HG03558 (cell line): ENCODE results near the gene BRI3BP.
"Not testable (repeated sequence)": the region's sequence is repeated elsewhere in the genome, so short reads cannot be mapped to it uniquely, and the experiment has no call there.

Experiments used
- ATAC-seq: cut with Tn5 transposase; IDR thresholded peaks from one replicate; pipeline ENCODE4 v1.9.1; 2021; ENCODE audit warnings: moderate number of reproducible peaks; ENCODE audit not compliant: unreplicated experiment; ENCODE audit errors: extremely low read depth

Gene BRI3BP

GRCh38 chr12:125018356-125018755 is 24.9 kb downstream of the BRI3BP start:
- no peak for ATAC-seq

GRCh38 chr12:125021096-125021495 is 27.7 kb downstream of the BRI3BP start:
- no peak for ATAC-seq

- ATAC-seq, result no peak
Observed at GRCh38 chr12:125021771-125022170, 28.3 kb downstream of the BRI3BP start.

- ATAC-seq, result no peak
Observed at GRCh38 chr12:125023065-125023464, 29.6 kb downstream of the BRI3BP start.

- ATAC-seq, result no peak
Observed at GRCh38 chr12:125024949-125025563, 31.6 kb downstream of the BRI3BP start.

GRCh38 chr12:125025606-125026235 is 32.3 kb downstream of the BRI3BP start:
- ATAC-seq, result no peak

GRCh38 chr12:125028106-125028505 is 34.7 kb downstream of the BRI3BP start:
- no peak for ATAC-seq

GRCh38 chr12:125029761-125030358 is 36.4 kb downstream of the BRI3BP start:
- ATAC-seq, result no peak

- not testable (repeated sequence) for ATAC-seq
Observed at GRCh38 chr12:125031471-125031870, 38.0 kb downstream of the BRI3BP start.

- ATAC-seq, result no peak
Observed at GRCh38 chr12:125032466-125033152, 39.2 kb downstream of the BRI3BP start.

GRCh38 chr12:125033288-125033687 is 39.8 kb downstream of the BRI3BP start:
- ATAC-seq, result no peak

GRCh38 chr12:125038976-125039625 is 45.7 kb downstream of the BRI3BP start:
- ATAC-seq, result no peak

GRCh38 chr12:125049093-125049458 is 55.6 kb downstream of the BRI3BP start:
- ATAC-seq, result no peak

- no peak for ATAC-seq
Observed at GRCh38 chr12:125050446-125050845, 57.0 kb downstream of the BRI3BP start.

GRCh38 chr12:125050868-125051267 is 57.4 kb downstream of the BRI3BP start:
- ATAC-seq, result no peak

- no peak for ATAC-seq
Observed at GRCh38 chr12:125053821-125054220, 60.4 kb downstream of the BRI3BP start.

- ATAC-seq, result no peak
Observed at GRCh38 chr12:125055591-125055990, 62.1 kb downstream of the BRI3BP start.

- no peak for ATAC-seq
Observed at GRCh38 chr12:125056306-125056705, 62.9 kb downstream of the BRI3BP start.

GRCh38 chr12:125057708-125058107 is 64.3 kb downstream of the BRI3BP start:
- ATAC-seq, result no peak

GRCh38 chr12:125061229-125061628 is 67.8 kb downstream of the BRI3BP start:
- no peak for ATAC-seq

- not testable (repeated sequence) for ATAC-seq
Observed at GRCh38 chr12:125063522-125063921, 70.1 kb downstream of the BRI3BP start.
